Mesangial cell (primary cell): ENCODE measurements around the gene DUSP12. TPM values are rescaled to one million over a fixed set of nuclear protein-coding genes. Genes with fewer than 3 reads are reported as not detected.

Source experiments
- total RNA-seq: library from RNA; depleted of rRNA; stranded (reverse); fragments of >200 nt; gene quantifications from 2 replicates; pipeline ENCODE4 v1.2.3, GENCODE V29; 2015

DUSP12 gene
- total RNA-seq, result 24.1 and 31.1 TPM in 2 replicates

DNA sequence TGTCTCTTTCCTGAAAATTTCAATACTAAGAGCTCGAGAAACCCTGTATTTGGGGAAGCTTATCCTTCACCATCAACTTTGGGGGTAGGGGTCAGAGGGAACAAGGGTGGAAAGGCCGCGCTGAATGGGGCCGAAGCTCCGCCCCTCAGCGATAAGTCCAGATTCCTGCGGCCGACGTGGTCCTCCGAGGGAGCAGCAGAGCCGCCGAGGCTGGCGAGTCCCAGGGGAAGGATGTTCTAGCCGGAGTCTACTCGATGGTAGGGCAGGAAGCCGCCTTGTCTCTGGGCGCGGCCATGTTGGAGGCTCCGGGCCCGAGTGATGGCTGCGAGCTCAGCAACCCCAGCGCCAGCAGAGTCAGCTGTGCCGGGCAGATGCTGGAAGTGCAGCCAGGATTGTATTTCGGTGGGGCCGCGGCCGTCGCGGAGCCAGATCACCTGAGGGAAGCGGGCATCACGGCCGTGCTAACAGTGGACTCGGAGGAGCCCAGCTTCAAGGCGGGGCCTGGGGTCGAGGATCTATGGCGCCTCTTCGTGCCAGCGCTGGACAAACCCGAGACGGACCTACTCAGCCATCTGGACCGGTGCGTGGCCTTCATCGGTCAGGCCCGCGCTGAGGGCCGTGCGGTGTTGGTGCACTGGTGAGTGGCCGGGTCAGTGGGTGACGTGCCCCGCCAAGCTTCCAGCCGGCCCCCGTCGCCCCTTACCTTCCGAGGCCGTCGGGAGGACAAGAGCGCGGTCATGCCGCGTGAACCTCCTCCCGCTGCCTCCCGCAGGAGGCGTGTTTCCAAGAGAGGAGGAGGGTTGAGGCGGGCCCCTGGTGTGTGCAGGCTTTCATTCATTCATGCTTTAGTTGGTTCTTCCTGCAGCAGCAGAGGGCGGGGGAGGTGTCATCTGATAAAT is at the start of gene DUSP12:
Gene DUSP12, plus strand, starts transcription at position 278 of the 899 bp plus-strand sequence. Its CDS starts 16 bp downstream, at position 294.

DNA sequence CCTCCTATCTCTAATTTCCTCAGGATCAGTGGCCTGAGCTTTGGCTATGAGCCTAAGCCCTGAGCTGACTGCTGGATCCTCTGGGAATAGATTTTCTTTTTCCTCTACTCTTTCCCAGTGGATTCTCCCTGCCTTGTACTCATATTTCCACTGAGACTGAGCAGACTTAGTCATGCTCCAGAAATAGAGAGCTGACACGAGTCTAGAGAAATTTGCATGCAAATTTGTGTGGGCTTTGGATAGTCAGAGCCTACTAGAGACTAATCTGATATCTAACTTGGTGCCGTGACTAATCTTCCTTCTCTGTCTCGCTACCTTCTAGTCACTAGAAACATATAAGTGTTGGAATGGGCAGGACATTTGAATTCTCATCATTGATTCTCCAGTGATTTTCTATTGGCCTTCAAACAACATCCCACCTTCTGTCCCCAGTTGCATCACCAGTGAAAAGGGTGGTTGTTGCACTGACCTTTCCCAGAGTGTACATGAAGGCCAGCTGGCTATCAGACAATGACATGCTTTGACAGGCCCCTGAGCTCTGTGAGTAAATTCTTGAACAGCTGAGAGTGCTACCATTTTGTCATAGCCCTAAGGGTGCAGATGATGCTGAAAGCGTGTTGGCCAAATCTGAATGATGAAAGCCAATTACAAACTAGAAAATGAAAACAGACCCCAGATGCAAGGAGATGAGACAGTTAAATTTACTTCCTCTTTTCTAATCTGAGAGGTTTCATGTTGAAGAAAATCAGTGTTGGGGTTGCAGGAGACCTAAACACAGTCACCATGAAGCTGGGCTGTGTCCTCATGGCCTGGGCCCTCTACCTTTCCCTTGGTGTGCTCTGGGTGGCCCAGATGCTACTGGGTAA is 42.9 kb upstream of the DUSP12 start, which contains the start of gene FCRLA:
Gene FCRLA, plus strand, starts transcription at position 748 of the 866 bp plus-strand sequence. Its CDS starts 36 bp downstream, at position 784.

GRCh38 chr1:161720956-161721737 is 28.4 kb upstream of the DUSP12 start, which contains the start of gene FCRLB:
Gene FCRLB, plus strand, starts transcription at chr1:161721544. Its CDS starts 1,129 bp downstream, at chr1:161722673.

GRCh38 chr1:161766102-161766981 is 16.8 kb downstream of the DUSP12 start, which contains the start of gene ATF6:
Gene ATF6, plus strand, starts transcription at chr1:161766320. Its CDS starts 41 bp downstream, at chr1:161766361.

Other genes starting within 250 kb of the DUSP12 start
- 0.76 TPM in 1 of 2 replicates, not detected in the other for gene FCGR2A, start 244.3 kb upstream of the DUSP12 start, total RNA-seq
- 0.13 and 0.33 TPM in 2 replicates for gene HSPA6, start 225.2 kb upstream of the DUSP12 start, total RNA-seq
- not detected in 2 replicates for gene FCGR3A, start 200.0 kb upstream of the DUSP12 start, total RNA-seq
- not detected in 2 replicates for gene FCGR3B, start 118.6 kb upstream of the DUSP12 start, total RNA-seq
- not detected in 2 replicates for gene FCGR2B, start 86.6 kb upstream of the DUSP12 start, total RNA-seq
- under 0.01 and 0.16 TPM in 2 replicates for gene FCRLA, start 42.6 kb upstream of the DUSP12 start, total RNA-seq
- gene FCRLB, start 28.2 kb upstream of the DUSP12 start, total RNA-seq, result 2.6 and 6.8 TPM in 2 replicates
- gene ATF6, start 16.5 kb downstream of the DUSP12 start, total RNA-seq, result 17.1 and 18.9 TPM in 2 replicates